Mucosa of descending colon (tissue), 3 donors: ENCODE data around the gene HLX. TPM values are rescaled to one million over a fixed set of nuclear protein-coding genes. Genes with fewer than 3 reads are reported as not detected.

Source experiments
- ATAC-seq: fragments of 200-7000 bp; cut with Tn5 transposase; one replicate; pipeline ENCODE4 v1.9.1; 2020; ENCODE audit warnings: mild to moderate bottlenecking, moderate library complexity
- DNase-seq, 3 donors: peaks; one replicate each; pipeline ENCODE4 v3.0.0-alpha.2; 2020
- H3K36me3 ChIP-seq: fragments of 200-600 bp; one replicate; pipeline ENCODE4 v1.8.0; 2021; ENCODE audit warnings: low read depth, mild to moderate bottlenecking
- H3K4me1 ChIP-seq: fragments of 200-600 bp; one replicate; pipeline ENCODE4 v1.8.0; 2021; ENCODE audit warnings: low read depth, mild to moderate bottlenecking
- H3K4me3 ChIP-seq: fragments of 200-600 bp; one replicate; pipeline ENCODE4 v1.8.0; 2021; ENCODE audit warnings: mild to moderate bottlenecking
- H3K9me3 ChIP-seq: fragments of 200-600 bp; one replicate; pipeline ENCODE4 v1.8.0; 2021; ENCODE audit warnings: mild to moderate bottlenecking
- intact Hi-C, 2 donors: fragments of 100-400 bp; cut with DNase I in 1 of 2; cut with micrococcal nuclease in 1 of 2; formaldehyde crosslinking; loops; one replicate each; pipeline versions ENCODE4 v1.11.0 to v1.11.1; 2022; cut with DNase I, micrococcal nuclease
- total RNA-seq, 3 donors: library from RNA; stranded (reverse); fragmentation: NEBNext Ultra II Directional in 2 of 3; extraction: Animal tissue kit (Norgen Biotek cat#: 25700) in 2 of 3; gene quantifications; one replicate each; pipeline versions ENCODE4 v1.2.1 to v1.2.4, GENCODE V29; 2021 to 2023
- TF ChIP-seq, protein P1 (sequence below): fragments of 200-600 bp; IDR thresholded peaks from one replicate; pipeline ENCODE4 v1.8.0; 2022; ENCODE audit warnings: antibody characterized with exemption, mild to moderate bottlenecking
- donor health status: DM: no; HTN: no; CAD: no; lungs with moderate emphysema.
- donor health status: DM: no; HTN: no; CAD: no.
- donor health status: DM: no; HTN: yes; CAD: no.

HLX gene
- total RNA-seq, 3 donors from 2014 or later: 2.6 to 43.4 (median 6.2) TPM

GRCh38 chr1:220915954-220916353 lies 36.7 kb downstream of the HLX start:
- Histone ChIP-seq H3K4me3 (no peak overlapping the region), H3K4me1 (no peaks in the 10 kb centered on the region), H3K9me3 (no peaks in the 10 kb centered on the region), H3K36me3 (no peaks in the 10 kb centered on the region)
- DNase-seq (no peak), ATAC-seq (no peak)
- intact Hi-C loops: no loop called here
- TF ChIP-seq, protein P1, sequence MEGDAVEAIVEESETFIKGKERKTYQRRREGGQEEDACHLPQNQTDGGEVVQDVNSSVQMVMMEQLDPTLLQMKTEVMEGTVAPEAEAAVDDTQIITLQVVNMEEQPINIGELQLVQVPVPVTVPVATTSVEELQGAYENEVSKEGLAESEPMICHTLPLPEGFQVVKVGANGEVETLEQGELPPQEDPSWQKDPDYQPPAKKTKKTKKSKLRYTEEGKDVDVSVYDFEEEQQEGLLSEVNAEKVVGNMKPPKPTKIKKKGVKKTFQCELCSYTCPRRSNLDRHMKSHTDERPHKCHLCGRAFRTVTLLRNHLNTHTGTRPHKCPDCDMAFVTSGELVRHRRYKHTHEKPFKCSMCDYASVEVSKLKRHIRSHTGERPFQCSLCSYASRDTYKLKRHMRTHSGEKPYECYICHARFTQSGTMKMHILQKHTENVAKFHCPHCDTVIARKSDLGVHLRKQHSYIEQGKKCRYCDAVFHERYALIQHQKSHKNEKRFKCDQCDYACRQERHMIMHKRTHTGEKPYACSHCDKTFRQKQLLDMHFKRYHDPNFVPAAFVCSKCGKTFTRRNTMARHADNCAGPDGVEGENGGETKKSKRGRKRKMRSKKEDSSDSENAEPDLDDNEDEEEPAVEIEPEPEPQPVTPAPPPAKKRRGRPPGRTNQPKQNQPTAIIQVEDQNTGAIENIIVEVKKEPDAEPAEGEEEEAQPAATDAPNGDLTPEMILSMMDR: no peak

DNA sequence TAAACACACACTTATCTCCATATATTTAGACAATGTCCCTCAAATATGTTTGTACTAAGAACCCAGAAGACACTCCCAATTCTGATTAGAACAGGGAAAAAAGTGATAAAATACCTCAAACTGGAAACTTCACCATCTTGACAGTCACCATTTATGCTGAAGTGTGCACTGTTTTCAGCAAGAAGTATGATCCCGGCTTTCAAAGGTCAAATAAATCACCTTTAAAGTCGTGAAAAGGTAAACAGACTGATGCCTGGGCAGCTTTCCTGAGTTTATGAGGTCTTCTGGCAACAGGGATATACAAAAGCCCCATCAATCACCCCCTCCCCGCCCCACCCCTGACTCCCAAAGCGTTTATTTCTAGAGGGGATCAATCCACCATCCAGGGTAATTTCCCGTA lies 37.9 kb downstream of the HLX start:
- intact Hi-C loops: no loop called here
- TF ChIP-seq, protein P1: no peak
- Histone ChIP-seq H3K4me3 (no peak overlapping the region), H3K36me3 (no peaks in the 10 kb centered on the region), H3K9me3 (no peaks in the 10 kb centered on the region), H3K4me1 (no peaks in the 10 kb centered on the region)
- no peak for ATAC-seq
- DNase-seq: no peak

DNA sequence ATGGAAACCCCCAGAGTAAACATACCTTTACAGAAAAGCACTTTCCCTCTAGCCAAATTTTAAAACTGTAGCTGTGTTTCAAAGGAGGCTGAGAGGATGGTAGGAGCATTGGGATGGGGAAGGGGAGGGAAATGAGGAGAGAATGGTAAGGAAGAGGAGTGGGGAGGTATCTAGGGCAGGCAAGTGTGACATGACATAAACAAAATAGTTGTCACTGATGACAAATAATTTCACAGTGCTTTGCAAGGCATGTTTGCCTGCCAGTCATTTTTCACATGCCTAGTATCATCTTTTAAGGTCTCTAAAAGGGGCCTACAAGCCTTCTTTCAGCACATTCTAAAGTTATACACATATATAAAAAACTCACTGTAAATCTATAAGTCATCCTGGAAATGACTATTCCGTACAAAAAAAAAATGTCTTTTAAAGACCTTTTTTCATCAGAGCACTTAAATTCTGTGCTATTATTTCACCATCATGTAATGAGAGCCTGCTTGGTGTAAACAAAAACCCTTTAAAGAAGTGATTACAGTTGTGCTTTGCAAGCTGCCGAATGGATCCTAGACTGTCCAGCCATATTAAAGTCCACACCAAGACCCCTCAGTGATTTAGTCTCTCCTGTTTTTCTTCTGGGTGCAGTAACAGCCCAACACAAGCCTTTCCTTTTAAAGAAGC lies 38.4 kb downstream of the HLX start:
- no peak overlapping the region for H3K4me3 ChIP-seq
- TF ChIP-seq, protein P1: no peak
- H3K9me3 ChIP-seq: no peaks in the 10 kb centered on the region
- no peaks in the 10 kb centered on the region for H3K4me1 ChIP-seq
- intact Hi-C loops: no loop called here
- no peaks in the 10 kb centered on the region for H3K36me3 ChIP-seq
- ATAC-seq (no peak), DNase-seq (no peak)

DNA sequence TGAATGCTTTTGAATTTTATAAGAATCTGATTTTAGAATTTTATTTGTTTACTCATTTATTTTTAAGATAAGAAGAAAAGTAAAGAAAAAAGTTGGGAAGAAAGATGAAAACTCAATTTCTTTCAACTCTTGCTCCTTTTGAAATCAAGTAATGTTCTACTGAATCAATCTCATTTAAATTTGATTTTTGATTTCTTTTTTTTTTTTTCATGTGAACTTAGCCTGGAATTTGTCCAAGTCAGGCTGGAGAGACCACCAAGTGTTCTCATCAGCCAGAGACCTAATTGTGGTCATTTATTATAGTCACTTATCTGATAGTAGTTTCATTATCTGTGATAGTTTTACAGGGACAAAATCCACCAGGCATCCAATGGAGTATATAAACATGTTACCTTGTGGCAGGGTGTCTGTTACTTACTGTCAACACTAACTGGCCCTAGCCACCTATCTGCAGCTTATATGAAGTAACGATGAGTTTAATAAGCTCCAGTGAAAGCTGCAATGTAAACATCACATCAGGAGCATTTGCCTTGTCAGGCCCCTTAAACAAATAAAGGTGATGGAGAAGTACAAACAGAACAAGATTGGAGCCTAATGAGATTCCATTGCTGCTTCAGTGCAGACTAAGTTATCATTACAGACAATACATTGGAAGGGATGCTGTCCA lies 39.2 kb downstream of the HLX start:
- H3K36me3 ChIP-seq: no peaks in the 10 kb centered on the region
- TF ChIP-seq, protein P1: no peak
- ATAC-seq: no peak
- intact Hi-C loops: no loop called here
- H3K4me3 ChIP-seq: no peak overlapping the region
- no peaks in the 10 kb centered on the region for H3K4me1 ChIP-seq
- no peaks in the 10 kb centered on the region for H3K9me3 ChIP-seq
- DNase-seq: no peak

- Histone ChIP-seq H3K4me3 (no peak overlapping the region), H3K9me3 (no peaks in the 10 kb centered on the region), H3K36me3 (no peaks in the 10 kb centered on the region), H3K4me1 (no peaks in the 10 kb centered on the region)
- ATAC-seq: no peak
- intact Hi-C loops: no loop called here
- DNase-seq: no peak
- TF ChIP-seq, protein P1: no peak
Observed at GRCh38 chr1:220920967-220921366, 41.7 kb downstream of the HLX start.
